ENCODE results near the gene CLCA4.

GRCh38 chr1:86557739-86558138 lies 10.9 kb downstream of the CLCA4 start:
- no peak for TF ChIP-seq RXRA (IDR thresholded peaks at IDR 0.05)
- no peak for TF ChIP-seq CTCF (IDR thresholded peaks at IDR 0.05; ENCODE audit: low read depth, low read length, missing input control)
- no peak for TF ChIP-seq REST (IDR thresholded peaks at IDR 0.05)
- no peak for TF ChIP-seq MAX (IDR thresholded peaks at IDR 0.05)
- no peak for TF ChIP-seq JUND (IDR thresholded peaks at IDR 0.05)
- no peak for TF ChIP-seq ATF3 (IDR thresholded peaks at IDR 0.05)
- TF ChIP-seq EGR1 (IDR thresholded peaks at IDR 0.05; ENCODE audit: low read depth in 2 of 2): no peak
- no peak for TF ChIP-seq SP1 (IDR thresholded peaks at IDR 0.05)
- TF ChIP-seq YY1 (IDR thresholded peaks at IDR 0.05): no peak
- TF ChIP-seq RAD21 (IDR thresholded peaks at IDR 0.05): no peak
- TF ChIP-seq TAF1 (conservative IDR thresholded peaks at IDR 0.05): no peak
